GM08714 (cell line): ENCODE measurements around the gene ARX.
A peak's percentile ranks its signal among the peaks of the same experiment; 100 is the strongest.

Experiments used
- H3K4me3 ChIP-seq: fragments of 200-500 bp; sonication (Bioruptor generic); 2 replicates; pipeline ENCODE4 v1.5.1; 2014; ENCODE audit warnings: mild to moderate bottlenecking, low read length, inconsistent platforms
- ZNF274 ChIP-seq: IDR thresholded peaks from 2 replicates; pipeline ENCODE4 v1.6.1; 2012; ENCODE audit warnings: mild to moderate bottlenecking, low read depth, low read length

The ARX gene

GRCh38 chrX:25022499-25023325 lies 6.9 kb upstream of the ARX start:
- no peak overlapping the region for H3K4me3 ChIP-seq
- TF ChIP-seq ZNF274: no peak

- TF ChIP-seq ZNF274: no peak
- H3K4me3 ChIP-seq: no peak overlapping the region; the same call in 1 of the 2 replicates
Observed at GRCh38 chrX:25020905-25021449, 5.2 kb upstream of the ARX start.

- TF ChIP-seq ZNF274: no peak
- no peak overlapping the region; the same call in 1 of the 2 replicates for H3K4me3 ChIP-seq
Observed at GRCh38 chrX:25020391-25020904, 4.7 kb upstream of the ARX start.

GRCh38 chrX:25019707-25020390 lies 4.1 kb upstream of the ARX start:
- no peak for TF ChIP-seq ZNF274
- H3K4me3 ChIP-seq: no peak overlapping the region

- no peak for TF ChIP-seq ZNF274
- H3K4me3 ChIP-seq: no peak overlapping the region
Observed at GRCh38 chrX:25018682-25019081, 2.9 kb upstream of the ARX start.

GRCh38 chrX:25017667-25018247 lies 2.0 kb upstream of the ARX start:
- no peak for TF ChIP-seq ZNF274
- H3K4me3 ChIP-seq: no peak overlapping the region; the same call in 1 of the 2 replicates

- H3K4me3 ChIP-seq: no peak overlapping the region
Observed at GRCh38 chrX:25016938-25017598, 1.3 kb upstream of the ARX start.

GRCh38 chrX:25016361-25016671 lies 551 bp upstream of the ARX start:
- no peak overlapping the region for H3K4me3 ChIP-seq
- no peak for TF ChIP-seq ZNF274

More at GRCh38 chrX:25016938-25017598, 1.3 kb upstream of the ARX start:
- no peak for TF ChIP-seq ZNF274

- H3K4me3 ChIP-seq: no peak overlapping the region
- TF ChIP-seq ZNF274: no peak
Observed at GRCh38 chrX:25014366-25014838, 1.4 kb downstream of the ARX start.

GRCh38 chrX:25013632-25014365 lies 2.0 kb downstream of the ARX start:
- no peak overlapping the region for H3K4me3 ChIP-seq
- no peak for TF ChIP-seq ZNF274

GRCh38 chrX:25012793-25013631 lies 2.8 kb downstream of the ARX start:
- no peak for TF ChIP-seq ZNF274
- H3K4me3 ChIP-seq: peak overlapping the region; percentile 41; the same call in 1 of the 2 replicates

- TF ChIP-seq ZNF274: no peak
- no peak overlapping the region; the same call in 1 of the 2 replicates for H3K4me3 ChIP-seq
Observed at GRCh38 chrX:25012433-25012735, 3.4 kb downstream of the ARX start.
